HL-60 (cell line): ENCODE results near the gene CCDC106.

Experiments used
- CTCF ChIP-seq: IDR thresholded peaks from one replicate; pipeline ENCODE4 v1.5.1; 2011; ENCODE audit warnings: low read length, control low read depth, inconsistent platforms; ENCODE audit not compliant: insufficient read depth
- GABPA ChIP-seq: IDR thresholded peaks from 2 replicates; pipeline ENCODE4 v1.6.1; 2012; ENCODE audit warnings: low read depth
- POLR2AphosphoS5 ChIP-seq: IDR thresholded peaks from 2 replicates; pipeline ENCODE4 v1.6.1; 2012; ENCODE audit warnings: low read depth
- REST ChIP-seq: IDR thresholded peaks from 2 replicates; pipeline ENCODE4 v1.6.1; 2012; ENCODE audit warnings: low read depth; ENCODE audit not compliant: insufficient replicate concordance
- SPI1 ChIP-seq: IDR thresholded peaks from 2 replicates; pipeline ENCODE4 v1.6.1; 2012; ENCODE audit warnings: low read depth, mild to moderate bottlenecking, borderline replicate concordance

DNA sequence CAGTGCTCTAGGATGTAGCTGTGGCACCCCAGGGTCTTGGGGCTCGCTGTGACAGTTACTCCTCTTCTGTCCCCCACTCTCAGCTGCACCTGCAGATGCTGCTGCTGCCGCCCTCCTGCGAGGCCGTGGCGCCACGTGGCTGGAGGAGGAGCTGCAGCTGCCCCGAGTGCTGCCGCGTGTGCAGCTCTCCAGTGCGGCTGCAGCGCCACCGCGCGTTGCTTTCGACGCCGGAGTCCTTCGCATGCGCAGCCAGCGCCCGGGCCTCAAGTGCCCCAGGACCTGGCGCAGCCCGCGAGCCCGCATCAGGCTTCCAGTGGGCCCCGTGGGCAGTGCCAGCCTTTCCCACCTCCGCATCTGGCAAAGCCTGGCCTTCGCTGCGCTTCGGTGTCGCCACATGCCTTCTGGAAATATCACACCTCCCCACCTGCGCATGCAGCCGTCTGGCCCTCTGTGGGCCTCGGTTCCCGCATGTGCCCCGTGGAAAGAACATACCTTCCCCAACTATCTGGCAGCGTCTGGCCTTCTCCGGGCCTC is 7.9 kb upstream of the CCDC106 start:
- TF ChIP-seq CTCF (no peak), POLR2AphosphoS5 (peak; percentile 60), REST (no peak), GABPA (no peak), SPI1 (no peak)
